ENCODE measurements around the gene SPATA20.

The SPATA20 gene

GRCh38 chr17:50505591-50506130 is 41.3 kb upstream of the SPATA20 start:
- peak; percentile 73 for DNase-seq (ENCODE audit: low read depth)
- no peak overlapping the region for H3K4me3 ChIP-seq (ENCODE audit: low read length)
- TF ChIP-seq CTCF (IDR thresholded peaks at IDR 0.05; ENCODE audit: insufficient read depth, low read depth, low read length, missing control alignments), result no peak

- no peak for DNase-seq (ENCODE audit: low read depth)
- no peak overlapping the region for H3K4me3 ChIP-seq (ENCODE audit: low read length)
- TF ChIP-seq CTCF (IDR thresholded peaks at IDR 0.05; ENCODE audit: insufficient read depth, low read depth, low read length, missing control alignments), result no peak
Measured at GRCh38 chr17:50506298-50506697, 40.7 kb upstream of the SPATA20 start.

GRCh38 chr17:50507871-50508572 is 39.0 kb upstream of the SPATA20 start, which contains the start of gene MYCBPAP:
Gene MYCBPAP (plus strand): TSS chr17:50508439. CDS start chr17:50508675, 236 bp downstream.
- H3K4me3 ChIP-seq (ENCODE audit: low read length), result peak within 1 kb of the TSS; percentile 33
- TF ChIP-seq CTCF (IDR thresholded peaks at IDR 0.05; ENCODE audit: insufficient read depth, low read depth, low read length, missing control alignments), result no peak
- DNase-seq (ENCODE audit: low read depth), result peak; percentile 55

DNA sequence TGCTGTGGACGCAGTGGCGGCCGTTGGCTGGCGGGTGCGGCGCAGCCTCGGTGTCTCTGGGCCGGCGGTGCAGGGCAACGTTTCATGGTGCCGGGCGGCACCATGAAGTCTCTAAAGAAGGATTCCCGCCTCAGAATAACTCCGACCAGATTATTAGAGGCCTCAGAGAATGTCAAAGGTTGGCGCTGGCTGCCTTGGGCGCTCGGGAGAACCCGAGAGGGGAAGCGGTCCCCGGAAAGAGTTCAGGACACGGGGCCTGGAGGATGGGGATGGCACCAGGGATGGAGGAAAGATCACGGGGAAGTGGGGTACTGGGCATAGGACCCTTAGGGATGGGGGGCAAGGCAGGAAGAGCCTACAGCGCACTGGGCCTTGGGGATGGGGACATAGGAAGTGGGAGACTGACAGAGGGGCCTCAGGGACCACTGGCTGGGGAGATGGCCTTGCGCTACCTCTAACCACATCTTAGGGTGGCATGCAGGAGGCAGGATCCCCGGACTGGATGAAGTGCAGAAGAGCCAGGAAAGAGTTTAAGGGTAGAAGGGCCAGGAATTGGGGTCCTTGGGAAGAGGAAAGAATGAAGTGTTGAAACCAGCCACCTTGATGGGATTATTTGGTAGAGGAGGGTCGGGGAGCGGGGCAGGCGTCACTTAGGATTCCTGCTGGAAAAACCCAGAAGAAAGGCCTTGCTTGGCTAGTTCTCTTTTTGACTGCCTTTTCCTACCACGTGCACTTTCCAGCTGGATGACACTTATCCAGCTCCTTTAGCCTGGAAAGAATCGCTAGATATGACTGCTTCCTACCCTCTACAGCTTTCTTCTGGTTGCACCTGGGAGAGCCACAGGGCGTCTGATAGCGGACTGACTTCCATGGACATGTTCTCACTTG is 38.2 kb upstream of the SPATA20 start:
- no peak for TF ChIP-seq CTCF (IDR thresholded peaks at IDR 0.05; ENCODE audit: insufficient read depth, low read depth, low read length, missing control alignments)
- DNase-seq (ENCODE audit: low read depth), result no peak
- H3K4me3 ChIP-seq (ENCODE audit: low read length), result peak overlapping the region; percentile 33

DNA sequence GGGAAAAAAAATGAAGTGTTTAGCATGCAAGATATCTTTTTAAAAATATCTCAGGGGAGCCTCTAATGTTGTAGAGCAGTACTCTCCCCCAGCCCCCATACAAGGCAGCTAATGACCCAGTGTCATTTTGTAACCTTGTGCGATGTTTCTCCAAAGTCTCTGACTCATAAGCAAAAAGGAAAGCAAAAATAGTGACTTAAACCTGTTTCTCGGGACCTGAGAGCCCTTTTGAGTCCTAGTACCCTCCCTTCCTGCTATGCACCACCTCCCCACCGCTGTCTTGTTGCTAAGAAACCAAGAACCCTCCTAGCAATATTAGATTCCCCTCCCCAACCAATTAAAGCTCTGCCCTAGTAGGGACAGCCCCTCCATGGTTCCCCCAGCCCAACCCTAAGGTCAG is 35.9 kb upstream of the SPATA20 start:
- no peak overlapping the region for H3K4me3 ChIP-seq (ENCODE audit: low read length)
- TF ChIP-seq CTCF (IDR thresholded peaks at IDR 0.05; ENCODE audit: insufficient read depth, low read depth, low read length, missing control alignments), result no peak
- DNase-seq (ENCODE audit: low read depth), result peak; percentile 39

GRCh38 chr17:50513495-50513894 is 33.5 kb upstream of the SPATA20 start:
- TF ChIP-seq CTCF (IDR thresholded peaks at IDR 0.05; ENCODE audit: insufficient read depth, low read depth, low read length, missing control alignments), result no peak
- no peak for DNase-seq (ENCODE audit: low read depth)

More at GRCh38 chr17:50513495-50513894, 33.5 kb upstream of the SPATA20 start:
- H3K4me3 ChIP-seq (ENCODE audit: low read length), result no peak overlapping the region
